ENCODE data around the gene POLDIP2. TPM values are rescaled to one million over a fixed set of nuclear protein-coding genes. Genes with fewer than 3 reads are reported as not detected.

POLDIP2 gene
- total and polyA plus RNA-seq, 9 of the 15 experiments (the other 6 are each of a cell fraction or from before 2014, with no cell fraction given) = 22.0 to 137 (median 104) TPM

DNA sequence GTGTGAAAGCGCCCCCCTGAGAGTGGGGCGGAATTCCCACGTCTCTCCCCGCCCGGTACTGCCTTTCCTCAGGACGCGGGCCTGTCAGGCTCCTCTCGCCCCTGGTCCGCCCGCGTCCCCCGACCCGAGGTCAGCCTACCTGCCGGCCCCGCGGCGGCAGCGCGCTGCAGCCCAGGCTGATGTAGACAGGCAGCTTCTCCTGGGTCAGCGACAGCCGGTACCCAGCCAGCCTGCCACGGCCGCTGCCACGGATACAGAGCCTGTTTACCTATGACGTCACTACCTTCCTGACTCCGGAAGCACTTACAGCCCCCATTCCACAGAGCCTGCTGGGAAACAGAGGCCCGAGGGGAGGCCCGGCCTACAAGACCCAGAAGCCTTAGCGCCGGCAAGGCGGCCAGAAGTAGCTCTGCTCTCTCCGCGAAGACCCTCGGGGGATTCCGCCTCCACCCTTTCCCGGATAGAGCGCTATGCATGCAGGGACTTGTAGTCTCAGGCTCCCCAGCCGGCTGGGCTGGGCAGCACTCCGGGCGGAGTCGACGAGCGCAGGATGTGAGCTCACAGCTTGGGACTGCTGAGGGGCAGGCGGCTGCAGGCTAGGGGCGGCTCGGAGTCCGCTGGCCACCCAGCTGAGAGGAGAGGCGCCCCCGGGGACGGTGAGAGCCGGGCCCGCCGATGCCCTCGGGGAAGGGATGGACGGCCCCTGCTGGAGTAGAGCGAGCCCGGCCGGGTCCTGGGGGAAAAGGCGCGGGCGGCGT, 21.9 kb downstream of the POLDIP2 start, which contains the start of the genes IFT20 and TNFAIP1 (continued):
- TF ChIP-seq NFXL1 (CRISPR knock-in tag; IDR thresholded peaks at IDR 0.05) (no peak), ZFP36 (IDR thresholded peaks at IDR 0.05; ENCODE audit: low read depth, low read length, partially characterized antibody) (no peak), ZFPM2 (CRISPR knock-in tag; IDR thresholded peaks at IDR 0.05) (no peak), MTA2 (IDR thresholded peaks at IDR 0.05; ENCODE audit: low read depth) (peak; percentile 79), ZNF3 (CRISPR knock-in tag; IDR thresholded peaks at IDR 0.05) (no peak), TARDBP (IDR thresholded peaks at IDR 0.05) (no peak), ZNF217 (CRISPR knock-in tag; IDR thresholded peaks at IDR 0.05) (no peak), ZNF184 (CRISPR knock-in tag; IDR thresholded peaks at IDR 0.05) (no peak), GMEB1 (CRISPR knock-in tag; IDR thresholded peaks at IDR 0.05) (0 out of 2 replicates have a peak, but pooled peaks have one; percentile 75), THAP7 (CRISPR knock-in tag; IDR thresholded peaks at IDR 0.05) (no peak), FIP1L1 (IDR thresholded peaks at IDR 0.05; ENCODE audit: low read depth, low read length, poor library complexity, severe bottlenecking) (no peak), MCM7 (IDR thresholded peaks at IDR 0.05) (no peak), ZHX1 (conservative IDR thresholded peaks at IDR 0.05; ENCODE audit: low read length) (no peak), MAX (CRISPR knock-in tag; IDR thresholded peaks at IDR 0.05) (peak; percentile 16; the same call in 1 of the 2 replicates), BRF1 (IDR thresholded peaks at IDR 0.05; ENCODE audit: borderline replicate concordance, extremely low read depth, insufficient read length) (no peak), MEF2D (tag; conservative IDR thresholded peaks at IDR 0.05; ENCODE audit: low read depth) (no peak), PCBP1 (IDR thresholded peaks at IDR 0.05; ENCODE audit: low read depth, low read length, poor library complexity, severe bottlenecking) (peak; percentile 68)
- TF ChIP-seq, protein P1, sequence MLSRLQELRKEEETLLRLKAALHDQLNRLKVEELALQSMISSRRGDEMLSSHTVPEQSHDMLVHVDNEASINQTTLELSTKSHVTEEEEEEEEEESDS (CRISPR knock-in tag; IDR thresholded peaks at IDR 0.05) = no peak
- TF ChIP-seq, protein P2, sequence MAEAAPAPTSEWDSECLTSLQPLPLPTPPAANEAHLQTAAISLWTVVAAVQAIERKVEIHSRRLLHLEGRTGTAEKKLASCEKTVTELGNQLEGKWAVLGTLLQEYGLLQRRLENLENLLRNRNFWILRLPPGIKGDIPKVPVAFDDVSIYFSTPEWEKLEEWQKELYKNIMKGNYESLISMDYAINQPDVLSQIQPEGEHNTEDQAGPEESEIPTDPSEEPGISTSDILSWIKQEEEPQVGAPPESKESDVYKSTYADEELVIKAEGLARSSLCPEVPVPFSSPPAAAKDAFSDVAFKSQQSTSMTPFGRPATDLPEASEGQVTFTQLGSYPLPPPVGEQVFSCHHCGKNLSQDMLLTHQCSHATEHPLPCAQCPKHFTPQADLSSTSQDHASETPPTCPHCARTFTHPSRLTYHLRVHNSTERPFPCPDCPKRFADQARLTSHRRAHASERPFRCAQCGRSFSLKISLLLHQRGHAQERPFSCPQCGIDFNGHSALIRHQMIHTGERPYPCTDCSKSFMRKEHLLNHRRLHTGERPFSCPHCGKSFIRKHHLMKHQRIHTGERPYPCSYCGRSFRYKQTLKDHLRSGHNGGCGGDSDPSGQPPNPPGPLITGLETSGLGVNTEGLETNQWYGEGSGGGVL (CRISPR knock-in tag; IDR thresholded peaks at IDR 0.05) = no peak
- TF ChIP-seq, protein P3, sequence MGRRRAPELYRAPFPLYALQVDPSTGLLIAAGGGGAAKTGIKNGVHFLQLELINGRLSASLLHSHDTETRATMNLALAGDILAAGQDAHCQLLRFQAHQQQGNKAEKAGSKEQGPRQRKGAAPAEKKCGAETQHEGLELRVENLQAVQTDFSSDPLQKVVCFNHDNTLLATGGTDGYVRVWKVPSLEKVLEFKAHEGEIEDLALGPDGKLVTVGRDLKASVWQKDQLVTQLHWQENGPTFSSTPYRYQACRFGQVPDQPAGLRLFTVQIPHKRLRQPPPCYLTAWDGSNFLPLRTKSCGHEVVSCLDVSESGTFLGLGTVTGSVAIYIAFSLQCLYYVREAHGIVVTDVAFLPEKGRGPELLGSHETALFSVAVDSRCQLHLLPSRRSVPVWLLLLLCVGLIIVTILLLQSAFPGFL (CRISPR knock-in tag; IDR thresholded peaks at IDR 0.05) = no peak

All from K562 (cell line).